Esophagus muscularis mucosa (tissue), 4 donors: ENCODE measurements around the gene CLEC4E.

ENCODE experiments used
- CTCF ChIP-seq, 3 experiments: fragments of 200-600 bp in 2 of 3; fragments of 450-650 bp in 1 of 3; sonication (generic) in 2 of 3; IDR thresholded peaks; one replicate each; pipeline ENCODE4 v1.5.1; 2017 to 2019; ENCODE audit warnings: antibody characterized with exemption in 3 of 3, mild to moderate bottlenecking in 2 of 3, moderate library complexity in 1 of 3
- EP300 ChIP-seq: sonication (generic); formaldehyde crosslinking; IDR thresholded peaks from one replicate; pipeline ENCODE4 v1.6.1; 2017; ENCODE audit warnings: antibody characterized with exemption
- POLR2A ChIP-seq: fragments of 450-650 bp; IDR thresholded peaks from one replicate; pipeline ENCODE4 v1.6.1; 2017; ENCODE audit warnings: antibody characterized with exemption, moderate library complexity, mild to moderate bottlenecking, low read depth
- POLR2AphosphoS5 ChIP-seq, 2 donors: sonication (generic); formaldehyde crosslinking; IDR thresholded peaks; one replicate each; pipeline ENCODE4 v1.6.1; 2017; ENCODE audit warnings: antibody characterized with exemption in 2 of 2

DNA sequence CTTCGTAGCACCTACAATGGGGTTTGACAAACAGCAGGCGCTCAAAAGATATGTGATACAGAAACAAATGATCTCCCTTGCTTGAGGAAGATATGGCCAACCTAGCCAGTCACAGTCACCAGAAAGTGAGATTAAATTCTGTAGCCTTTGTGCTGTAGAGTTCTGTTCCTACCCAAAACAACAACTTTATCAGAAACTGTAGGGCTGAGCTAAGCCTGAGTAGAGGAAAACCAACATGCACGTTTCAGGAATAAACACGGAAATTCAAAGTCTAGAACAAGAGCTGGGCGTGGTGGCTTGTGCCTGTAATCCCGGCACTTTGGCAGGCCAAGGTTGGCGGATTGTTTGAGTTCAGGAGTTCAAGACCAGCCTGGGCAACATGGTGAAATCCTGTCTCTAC lies 49.0 kb upstream of the CLEC4E start:
- TF ChIP-seq POLR2A (no peak), CTCF (IDR thresholded peaks at IDR 0.05) (no peak), EP300 (no peak), POLR2AphosphoS5 (IDR thresholded peaks at IDR 0.05) (no peak)
